NCI-H2196 (cell line): ENCODE measurements around the gene PLCE1.

Source experiments
- DNase-seq: peaks from one replicate; lab custom pipeline; 2025; ENCODE audit not compliant: unreplicated experiment; lab: John Stamatoyannopoulos, UW

Gene PLCE1

DNA sequence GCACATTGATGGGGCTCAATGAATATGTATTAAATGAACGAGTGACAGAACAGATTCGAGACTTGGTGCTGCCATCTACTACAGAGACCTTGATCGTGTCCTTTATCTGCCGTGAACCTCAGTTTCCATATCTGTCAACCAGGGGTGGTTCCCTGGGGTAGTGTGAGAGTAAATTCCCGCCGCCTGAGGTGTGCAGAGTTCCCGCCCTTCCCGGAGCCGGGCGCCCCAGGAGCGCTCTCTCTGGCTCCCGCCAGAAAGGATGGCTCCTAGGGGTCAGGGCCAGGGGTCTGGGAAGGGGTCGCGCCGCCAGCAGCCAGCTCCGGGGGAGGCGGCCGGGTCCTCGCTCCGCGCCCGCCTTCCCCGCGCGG lies 333 bp upstream of the PLCE1 start:
- DNase-seq = no peak

GRCh38 chr10:93994438-93994801 lies 689 bp downstream of the PLCE1 start:
- no peak for DNase-seq

DNA sequence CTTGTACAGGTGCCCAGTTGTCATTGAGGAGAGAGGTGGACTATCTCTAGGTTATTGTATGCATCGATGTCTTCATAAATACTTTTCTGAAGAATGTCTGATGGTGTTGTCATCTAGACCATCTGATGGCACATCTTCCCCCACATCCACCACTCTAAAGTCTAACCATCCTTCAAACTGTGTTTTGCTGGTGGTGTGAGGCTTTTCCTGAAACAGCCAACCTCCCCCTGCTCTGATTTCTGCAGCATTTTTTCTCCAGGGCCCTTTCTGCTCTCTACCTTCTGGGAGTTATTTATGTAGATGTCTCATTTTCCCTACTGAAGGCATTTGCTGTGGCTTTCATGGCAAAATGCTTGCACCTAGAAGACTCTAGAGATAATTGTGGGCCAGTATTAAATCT lies 1.5 kb downstream of the PLCE1 start:
- DNase-seq = no peak

GRCh38 chr10:93995598-93996271 lies 2.0 kb downstream of the PLCE1 start:
- DNase-seq = no peak

GRCh38 chr10:93996551-93996950 lies 2.8 kb downstream of the PLCE1 start:
- no peak for DNase-seq

DNA sequence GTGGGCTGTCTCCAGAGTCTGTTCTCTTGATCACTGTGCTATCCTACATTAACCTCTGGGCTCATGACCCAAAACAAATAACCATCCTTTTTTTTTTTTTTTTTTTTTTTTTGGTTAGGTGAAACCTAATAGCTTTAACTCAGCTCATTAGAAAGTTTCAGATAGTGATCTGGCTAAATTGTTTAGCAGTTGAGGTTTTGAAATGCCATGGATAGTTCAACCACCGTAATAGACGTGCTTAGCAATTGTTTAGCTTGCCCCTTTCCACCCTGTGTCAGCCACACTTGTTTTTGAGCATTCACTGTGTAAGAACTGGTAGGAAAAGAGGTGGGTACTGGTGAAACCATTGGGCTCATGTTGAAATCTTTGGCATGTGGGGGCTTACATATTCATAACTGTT lies 3.8 kb downstream of the PLCE1 start:
- DNase-seq = no peak

- no peak for DNase-seq
Measured at GRCh38 chr10:93999401-93999851, 5.7 kb downstream of the PLCE1 start.

- no peak for DNase-seq
Measured at GRCh38 chr10:94000638-94001415, 7.1 kb downstream of the PLCE1 start.

- no peak for DNase-seq
Measured at GRCh38 chr10:94001416-94001810, 7.7 kb downstream of the PLCE1 start.

- no peak for DNase-seq
Measured at GRCh38 chr10:94002156-94002555, 8.4 kb downstream of the PLCE1 start.

DNA sequence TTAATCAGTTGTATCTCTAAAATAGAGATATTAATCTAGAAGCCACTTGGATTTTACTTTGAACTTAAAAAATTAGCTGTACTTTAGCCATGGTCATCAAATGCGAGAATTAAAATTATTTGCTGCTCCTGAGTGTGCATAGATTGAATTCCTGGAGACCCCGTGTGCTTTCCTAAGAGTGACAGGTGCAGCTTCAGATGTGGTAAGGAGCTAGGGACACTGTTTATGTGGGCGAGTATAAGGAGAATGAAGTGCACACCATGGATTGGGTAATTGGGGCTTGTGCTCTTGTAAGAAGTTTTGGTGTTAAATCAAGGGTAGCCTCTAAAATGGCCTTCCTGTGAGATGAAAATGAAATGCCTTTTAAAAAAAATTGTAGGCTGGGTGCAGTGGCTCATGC lies 9.8 kb downstream of the PLCE1 start:
- DNase-seq = no peak

GRCh38 chr10:94005050-94005449 lies 11.3 kb downstream of the PLCE1 start:
- DNase-seq = no peak

DNA sequence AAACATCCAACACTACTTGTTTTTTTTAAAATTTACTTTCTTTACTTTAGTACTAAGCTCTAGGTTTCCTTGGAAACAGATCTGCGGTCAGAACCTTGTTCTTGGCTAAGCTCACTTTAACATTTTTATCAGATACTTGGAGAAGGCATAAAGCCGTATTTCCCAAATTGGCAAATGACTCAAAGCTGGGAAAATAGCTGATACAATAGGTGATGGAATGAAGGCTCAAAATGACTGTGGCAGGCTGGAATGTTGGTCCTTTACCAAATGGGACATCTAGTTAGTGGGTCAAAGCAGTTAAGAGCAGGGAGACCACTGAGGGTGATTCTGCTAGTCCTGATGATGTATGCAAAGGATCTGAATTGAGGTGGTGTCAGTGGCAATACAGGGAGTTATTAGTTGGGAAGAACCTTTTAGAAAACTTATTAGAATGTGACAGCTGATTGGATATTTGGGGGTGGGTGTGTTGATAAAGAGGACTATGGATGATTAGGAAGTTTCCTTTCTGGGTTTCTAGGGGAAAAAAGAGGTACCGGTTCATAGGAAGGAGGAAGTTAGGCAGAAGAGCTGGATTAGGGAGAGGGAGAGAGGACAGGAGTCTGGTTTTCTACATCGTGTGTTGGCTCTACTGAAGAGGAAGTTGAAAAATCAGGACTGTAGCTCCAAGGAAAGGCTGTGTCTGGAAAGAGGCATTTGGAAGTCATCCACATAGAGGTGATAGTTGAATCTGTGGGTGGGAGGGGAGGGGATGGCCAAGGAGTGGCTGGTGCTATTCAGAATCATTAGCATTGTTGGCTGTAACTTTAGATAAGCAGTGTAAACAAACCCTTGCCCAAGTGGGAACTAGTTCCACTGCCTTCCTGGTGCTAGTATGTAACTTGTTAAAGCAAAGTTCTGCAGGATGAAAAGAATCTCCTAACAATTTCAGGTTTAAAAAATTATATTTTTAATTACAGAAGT lies 13.1 kb downstream of the PLCE1 start:
- DNase-seq = no peak

GRCh38 chr10:94008526-94008925 lies 14.8 kb downstream of the PLCE1 start:
- no peak for DNase-seq

GRCh38 chr10:94010116-94010515 lies 16.4 kb downstream of the PLCE1 start:
- no peak for DNase-seq

- no peak for DNase-seq
Measured at GRCh38 chr10:94010886-94011285, 17.2 kb downstream of the PLCE1 start.

GRCh38 chr10:94011296-94011695 lies 17.6 kb downstream of the PLCE1 start:
- no peak for DNase-seq

GRCh38 chr10:94012834-94013233 lies 19.1 kb downstream of the PLCE1 start:
- DNase-seq = no peak

DNA sequence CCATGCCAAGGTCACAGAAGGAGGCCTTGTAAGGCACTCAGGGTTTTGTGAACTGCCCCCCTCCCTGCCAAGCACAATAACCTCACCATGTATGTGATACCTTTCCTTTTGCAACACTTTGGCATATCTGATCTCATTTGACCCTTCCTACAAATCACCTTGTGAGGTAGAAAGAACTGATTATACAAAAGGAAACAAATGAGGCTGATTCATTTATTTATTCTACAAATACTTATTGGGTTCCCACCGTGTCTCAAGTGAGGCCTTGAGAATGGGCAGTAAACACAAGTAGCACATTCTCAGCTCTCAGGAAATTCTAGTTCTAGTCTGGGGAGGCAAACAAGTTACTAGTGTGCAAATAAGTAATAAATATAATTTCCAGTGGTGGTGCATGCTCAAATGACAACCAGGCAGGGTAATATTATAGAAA lies 19.6 kb downstream of the PLCE1 start:
- DNase-seq = no peak

GRCh38 chr10:94014304-94014703 lies 20.6 kb downstream of the PLCE1 start:
- no peak for DNase-seq
